ENCODE measurements around the gene B4GALT2.
A peak's percentile ranks its signal among the peaks of the same experiment; 100 is the strongest.

B4GALT2 gene

DNA sequence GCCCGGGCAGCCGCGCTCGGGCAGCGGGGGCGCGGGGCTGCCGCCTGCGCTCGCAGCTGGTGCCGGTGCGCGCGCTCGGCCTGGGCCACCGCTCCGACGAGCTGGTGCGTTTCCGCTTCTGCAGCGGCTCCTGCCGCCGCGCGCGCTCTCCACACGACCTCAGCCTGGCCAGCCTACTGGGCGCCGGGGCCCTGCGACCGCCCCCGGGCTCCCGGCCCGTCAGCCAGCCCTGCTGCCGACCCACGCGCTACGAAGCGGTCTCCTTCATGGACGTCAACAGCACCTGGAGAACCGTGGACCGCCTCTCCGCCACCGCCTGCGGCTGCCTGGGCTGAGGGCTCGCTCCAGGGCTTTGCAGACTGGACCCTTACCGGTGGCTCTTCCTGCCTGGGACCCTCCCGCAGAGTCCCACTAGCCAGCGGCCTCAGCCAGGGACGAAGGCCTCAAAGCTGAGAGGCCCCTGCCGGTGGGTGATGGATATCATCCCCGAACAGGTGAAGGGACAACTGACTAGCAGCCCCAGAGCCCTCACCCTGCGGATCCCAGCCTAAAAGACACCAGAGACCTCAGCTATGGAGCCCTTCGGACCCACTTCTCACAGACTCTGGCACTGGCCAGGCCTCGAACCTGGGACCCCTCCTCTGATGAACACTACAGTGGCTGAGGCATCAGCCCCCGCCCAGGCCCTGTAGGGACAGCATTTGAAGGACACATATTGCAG, 42.4 kb upstream of the B4GALT2 start:
- Histone ChIP-seq H3K27me3 (replicated peaks; ENCODE audit: control insufficient read depth, insufficient read depth, low read length) (no peaks in the 10 kb centered on the region), H3K36me3 (ENCODE audit: control insufficient read depth, insufficient read depth, low read length) (no peaks in the 10 kb centered on the region; the same call in 1 of the 2 replicates), H3K4me3 (replicated peaks; ENCODE audit: low read depth, low read length) (no peak overlapping the region)
- peak; percentile 43 for DNase-seq (ENCODE audit: extremely low read depth, insufficient read length)
- TF ChIP-seq, protein P1, sequence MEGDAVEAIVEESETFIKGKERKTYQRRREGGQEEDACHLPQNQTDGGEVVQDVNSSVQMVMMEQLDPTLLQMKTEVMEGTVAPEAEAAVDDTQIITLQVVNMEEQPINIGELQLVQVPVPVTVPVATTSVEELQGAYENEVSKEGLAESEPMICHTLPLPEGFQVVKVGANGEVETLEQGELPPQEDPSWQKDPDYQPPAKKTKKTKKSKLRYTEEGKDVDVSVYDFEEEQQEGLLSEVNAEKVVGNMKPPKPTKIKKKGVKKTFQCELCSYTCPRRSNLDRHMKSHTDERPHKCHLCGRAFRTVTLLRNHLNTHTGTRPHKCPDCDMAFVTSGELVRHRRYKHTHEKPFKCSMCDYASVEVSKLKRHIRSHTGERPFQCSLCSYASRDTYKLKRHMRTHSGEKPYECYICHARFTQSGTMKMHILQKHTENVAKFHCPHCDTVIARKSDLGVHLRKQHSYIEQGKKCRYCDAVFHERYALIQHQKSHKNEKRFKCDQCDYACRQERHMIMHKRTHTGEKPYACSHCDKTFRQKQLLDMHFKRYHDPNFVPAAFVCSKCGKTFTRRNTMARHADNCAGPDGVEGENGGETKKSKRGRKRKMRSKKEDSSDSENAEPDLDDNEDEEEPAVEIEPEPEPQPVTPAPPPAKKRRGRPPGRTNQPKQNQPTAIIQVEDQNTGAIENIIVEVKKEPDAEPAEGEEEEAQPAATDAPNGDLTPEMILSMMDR (IDR thresholded peaks at IDR 0.05; ENCODE audit: insufficient read depth, low read length, poor library complexity, severe bottlenecking), result no peak

DNA sequence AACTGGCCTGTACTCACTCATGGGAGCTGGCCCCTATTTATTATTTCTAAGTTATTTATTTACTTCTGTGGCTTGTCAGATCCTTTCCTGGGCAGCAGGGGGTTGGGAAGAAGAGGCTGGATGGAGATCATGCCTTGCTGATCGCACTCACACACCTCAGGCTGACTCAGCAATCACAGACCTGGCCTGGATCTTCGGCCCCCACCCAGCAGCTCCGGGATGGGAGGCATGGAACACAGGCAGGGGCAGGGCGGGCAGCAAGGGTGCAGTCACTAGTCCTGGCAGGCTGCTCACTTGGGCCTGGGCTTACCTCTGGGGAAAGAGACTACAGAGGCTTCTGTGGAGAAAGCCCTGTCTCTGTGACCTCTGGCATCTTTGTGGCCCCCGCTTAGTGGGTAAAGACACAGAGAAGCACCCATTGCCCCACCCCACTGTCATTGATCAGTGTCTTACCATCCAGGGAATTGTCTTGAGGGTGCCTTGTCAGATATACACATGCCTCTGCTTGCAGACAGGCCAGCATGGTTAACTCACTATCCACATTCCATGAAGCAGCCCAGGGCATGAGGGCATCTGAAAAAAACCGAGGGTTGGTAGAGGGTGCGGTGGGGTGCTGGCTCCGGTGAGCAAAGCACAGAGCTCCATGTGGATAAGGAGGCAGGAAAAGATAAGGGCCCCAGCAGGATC, 41.7 kb upstream of the B4GALT2 start:
- no peaks in the 10 kb centered on the region for H3K27me3 ChIP-seq (replicated peaks; ENCODE audit: control insufficient read depth, insufficient read depth, low read length)
- no peak overlapping the region for H3K4me3 ChIP-seq (replicated peaks; ENCODE audit: low read depth, low read length)
- DNase-seq (ENCODE audit: extremely low read depth, insufficient read length), result no peak
- no peaks in the 10 kb centered on the region; the same call in 1 of the 2 replicates for H3K36me3 ChIP-seq (ENCODE audit: control insufficient read depth, insufficient read depth, low read length)
- TF ChIP-seq, protein P1 (IDR thresholded peaks at IDR 0.05; ENCODE audit: insufficient read depth, low read length, poor library complexity, severe bottlenecking), result no peak

DNA sequence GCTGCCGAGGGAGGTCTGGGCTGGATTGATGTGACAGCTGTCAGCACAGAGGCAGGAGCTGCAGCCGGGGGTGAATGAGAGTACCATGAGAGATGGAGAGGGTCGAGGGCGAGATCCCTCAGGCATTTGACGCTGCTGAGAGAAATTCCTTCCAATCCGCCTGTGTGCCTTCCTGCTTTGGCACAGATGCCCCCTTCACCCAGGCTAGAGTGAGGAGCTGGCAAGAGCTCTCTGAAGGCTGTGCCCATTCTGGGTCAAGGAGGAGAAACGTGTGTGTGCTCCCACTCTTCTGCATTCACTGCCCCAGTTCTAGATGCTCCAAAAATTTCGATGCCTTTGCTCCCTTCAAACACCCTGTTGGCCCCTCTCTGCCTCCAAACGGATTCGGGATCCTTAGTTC, 40.6 kb upstream of the B4GALT2 start:
- Histone ChIP-seq H3K27me3 (replicated peaks; ENCODE audit: control insufficient read depth, insufficient read depth, low read length) (no peaks in the 10 kb centered on the region), H3K4me3 (replicated peaks; ENCODE audit: low read depth, low read length) (no peak overlapping the region), H3K36me3 (ENCODE audit: control insufficient read depth, insufficient read depth, low read length) (peaks cover 2% of the 10 kb centered on the region; the same call in 1 of the 2 replicates)
- no peak for DNase-seq (ENCODE audit: extremely low read depth, insufficient read length)
- TF ChIP-seq, protein P1 (IDR thresholded peaks at IDR 0.05; ENCODE audit: insufficient read depth, low read length, poor library complexity, severe bottlenecking), result no peak

DNA sequence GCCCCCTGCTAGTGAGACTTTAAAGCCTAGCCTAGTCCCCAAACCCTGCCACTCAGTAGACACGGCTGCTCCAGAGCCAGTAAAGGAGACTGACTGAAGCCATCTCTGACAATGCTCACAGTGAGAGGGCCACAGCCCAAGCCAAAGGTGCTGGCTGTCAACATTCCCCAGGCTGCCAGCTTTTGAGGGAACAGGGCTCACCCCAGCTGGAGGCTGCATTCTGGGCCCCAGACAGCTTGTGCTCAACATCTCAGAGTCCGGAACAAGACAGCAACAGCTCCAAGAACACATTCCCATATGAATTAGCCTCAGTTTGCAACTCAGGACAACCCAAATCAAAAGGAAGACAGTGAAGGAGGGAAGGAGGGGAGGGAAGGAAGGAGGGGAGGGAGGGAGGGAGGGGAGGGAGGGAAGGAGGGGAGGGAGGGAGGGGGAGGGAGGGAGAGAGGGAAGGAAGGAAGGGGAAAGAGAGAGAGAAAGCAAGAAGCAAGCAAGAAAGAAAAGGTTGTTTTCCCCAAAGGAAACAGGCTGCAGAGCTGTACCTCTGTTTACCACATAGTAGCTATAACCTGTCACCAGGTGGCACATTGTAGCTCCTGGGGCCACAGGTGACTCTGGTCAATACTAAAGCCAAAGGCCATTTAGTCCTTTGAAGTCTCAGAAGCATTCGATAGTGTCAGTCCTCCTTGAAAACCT, 40.0 kb upstream of the B4GALT2 start:
- TF ChIP-seq, protein P1 (IDR thresholded peaks at IDR 0.05; ENCODE audit: insufficient read depth, low read length, poor library complexity, severe bottlenecking), result no peak
- DNase-seq (ENCODE audit: extremely low read depth, insufficient read length), result no peak
- H3K27me3 ChIP-seq (replicated peaks; ENCODE audit: control insufficient read depth, insufficient read depth, low read length), result no peaks in the 10 kb centered on the region
- H3K36me3 ChIP-seq (ENCODE audit: control insufficient read depth, insufficient read depth, low read length), result peaks cover 2% of the 10 kb centered on the region; the same call in 1 of the 2 replicates
- no peak overlapping the region for H3K4me3 ChIP-seq (replicated peaks; ENCODE audit: low read depth, low read length)

DNA sequence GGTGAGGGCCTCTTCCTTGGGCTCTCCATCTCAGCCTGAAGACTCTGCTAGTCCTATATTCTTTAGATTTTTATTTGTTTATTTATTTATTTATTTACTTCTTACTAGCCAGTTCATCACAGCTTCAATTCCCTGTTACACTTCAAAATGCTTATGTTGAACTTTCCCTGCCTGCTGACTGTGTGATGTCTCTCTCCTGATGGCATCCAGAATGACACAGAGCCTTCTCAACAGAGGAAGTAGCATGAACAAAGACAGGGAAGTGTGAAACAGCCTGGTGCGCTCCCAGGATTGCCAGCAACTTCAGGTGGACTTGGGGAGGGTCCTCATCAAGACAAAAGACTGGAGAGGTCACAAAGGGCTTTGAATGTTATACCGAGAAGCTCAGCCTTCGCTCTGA, 36.6 kb upstream of the B4GALT2 start:
- Histone ChIP-seq H3K27me3 (replicated peaks; ENCODE audit: control insufficient read depth, insufficient read depth, low read length) (no peaks in the 10 kb centered on the region), H3K4me3 (replicated peaks; ENCODE audit: low read depth, low read length) (no peak overlapping the region), H3K36me3 (ENCODE audit: control insufficient read depth, insufficient read depth, low read length) (peaks cover 2% of the 10 kb centered on the region; the same call in 1 of the 2 replicates)
- TF ChIP-seq, protein P1 (IDR thresholded peaks at IDR 0.05; ENCODE audit: insufficient read depth, low read length, poor library complexity, severe bottlenecking), result no peak
- no peak for DNase-seq (ENCODE audit: extremely low read depth, insufficient read length)

Data from GM06990 (cell line).